GM12892 (cell line): ENCODE measurements around the gene PAX2.

Experiments used
- DNase-seq: peaks from one replicate; pipeline ENCODE4 v3.0.0; 2011; ENCODE audit not compliant: insufficient read length
- FAIRE-seq: peaks from 2 replicates; lab custom pipeline; 2011; peaks lifted over from hg19 to GRCh38; lab: Jason Lieb, UNC
- POLR2A ChIP-seq: IDR thresholded peaks from 2 replicates; pipeline ENCODE4 v1.6.1; 2011; ENCODE audit warnings: low read depth, low read length, control low read depth
- POLR2AphosphoS5 ChIP-seq: IDR thresholded peaks from 2 replicates; pipeline ENCODE4 v1.6.1; 2011; ENCODE audit warnings: low read depth, low read length, control low read depth
- TAF1 ChIP-seq: IDR thresholded peaks from 2 replicates; pipeline ENCODE4 v1.6.1; 2011; ENCODE audit warnings: low read depth, mild to moderate bottlenecking, control low read depth, low read length, borderline replicate concordance

The PAX2 gene

DNA sequence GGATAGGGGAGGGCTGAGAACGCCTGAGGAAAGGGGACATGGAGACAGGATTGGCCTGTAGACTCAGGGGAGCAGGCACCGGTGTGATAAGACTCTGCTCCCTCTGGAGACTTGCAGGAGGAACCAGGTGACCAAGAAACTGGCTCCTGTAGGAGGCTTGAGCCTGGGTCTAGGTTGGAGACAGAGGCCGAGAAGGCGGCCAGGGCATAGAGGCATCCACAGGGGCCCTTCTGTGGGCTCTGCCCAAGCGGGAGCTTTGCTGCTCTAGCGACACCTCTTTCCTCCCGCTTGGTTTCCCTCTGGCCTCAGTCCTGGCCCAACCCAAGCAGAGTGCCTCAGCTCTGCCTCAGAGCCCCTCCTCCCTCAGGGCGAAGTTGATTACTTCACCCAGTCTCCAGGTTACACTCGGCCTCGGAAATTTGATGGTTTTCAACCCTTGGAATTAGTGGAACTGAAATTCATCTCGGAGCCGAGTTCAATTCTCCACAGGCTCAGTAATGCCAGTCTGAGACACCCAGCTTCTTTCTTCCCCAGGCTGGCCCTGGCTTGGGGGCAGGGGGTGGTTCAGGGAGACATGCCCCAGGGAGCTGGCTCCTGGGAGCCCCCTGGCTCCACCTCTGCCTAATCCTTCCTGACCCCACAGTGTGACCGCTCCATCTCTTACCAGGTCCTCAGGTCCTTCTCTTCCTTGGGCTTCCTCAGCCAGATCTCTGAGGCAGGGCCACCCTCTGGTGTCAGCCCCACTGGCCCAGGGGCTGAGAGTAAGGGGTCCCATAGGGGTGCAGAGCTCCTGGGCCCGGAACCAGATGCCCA is 60.4 kb downstream of the PAX2 start:
- TF ChIP-seq TAF1 (no peak), POLR2A (no peak), POLR2AphosphoS5 (no peak)
- FAIRE-seq (no peak), DNase-seq (no peak)

DNA sequence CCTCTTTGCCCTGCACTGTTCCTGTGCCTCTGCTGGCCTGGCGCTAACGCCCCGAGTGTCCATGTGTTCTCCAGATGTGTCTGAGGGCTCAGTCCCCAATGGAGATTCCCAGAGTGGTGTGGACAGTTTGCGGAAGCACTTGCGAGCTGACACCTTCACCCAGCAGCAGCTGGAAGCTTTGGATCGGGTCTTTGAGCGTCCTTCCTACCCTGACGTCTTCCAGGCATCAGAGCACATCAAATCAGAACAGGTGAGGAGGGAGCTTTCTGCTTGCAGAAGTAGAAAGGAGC is 60.9 kb downstream of the PAX2 start:
- no peak for FAIRE-seq
- DNase-seq = no peak
- no peak for TF ChIP-seq TAF1
- TF ChIP-seq POLR2AphosphoS5 = no peak
- TF ChIP-seq POLR2A = no peak

DNA sequence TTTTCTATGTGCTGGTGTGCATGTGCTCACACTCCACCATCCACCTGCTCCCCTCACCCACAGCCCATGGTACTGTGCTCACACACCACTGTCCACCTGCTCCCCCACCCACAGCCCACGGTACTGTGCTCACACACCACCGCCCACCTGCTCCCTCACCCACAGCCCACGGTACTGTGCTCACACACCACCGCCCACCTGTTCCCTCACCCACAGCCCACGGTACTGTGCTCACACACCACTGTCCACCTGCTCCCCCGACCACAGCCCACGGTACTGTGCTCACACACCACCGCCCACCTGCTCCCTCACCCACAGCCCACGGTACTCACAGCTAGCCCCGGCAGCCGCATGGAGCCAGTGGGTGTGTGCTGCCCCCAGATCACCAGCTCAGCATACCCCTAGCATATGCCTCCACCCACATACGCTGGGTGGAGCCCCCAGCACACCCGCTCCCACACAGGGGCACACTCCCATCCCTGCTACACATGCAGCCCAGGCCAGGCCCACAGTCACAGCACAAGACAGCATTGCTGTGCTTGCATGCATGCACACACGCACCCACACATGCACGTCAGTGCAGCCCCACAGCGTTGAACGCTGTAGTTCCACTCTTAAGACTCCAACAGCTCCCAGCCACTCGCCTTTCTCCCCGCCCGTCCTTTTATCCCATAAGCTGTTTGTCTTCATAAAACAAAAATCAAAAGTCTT is 62.0 kb downstream of the PAX2 start:
- TF ChIP-seq TAF1 (no peak), POLR2A (no peak), POLR2AphosphoS5 (no peak)
- no peak for DNase-seq
- FAIRE-seq = no peak

DNA sequence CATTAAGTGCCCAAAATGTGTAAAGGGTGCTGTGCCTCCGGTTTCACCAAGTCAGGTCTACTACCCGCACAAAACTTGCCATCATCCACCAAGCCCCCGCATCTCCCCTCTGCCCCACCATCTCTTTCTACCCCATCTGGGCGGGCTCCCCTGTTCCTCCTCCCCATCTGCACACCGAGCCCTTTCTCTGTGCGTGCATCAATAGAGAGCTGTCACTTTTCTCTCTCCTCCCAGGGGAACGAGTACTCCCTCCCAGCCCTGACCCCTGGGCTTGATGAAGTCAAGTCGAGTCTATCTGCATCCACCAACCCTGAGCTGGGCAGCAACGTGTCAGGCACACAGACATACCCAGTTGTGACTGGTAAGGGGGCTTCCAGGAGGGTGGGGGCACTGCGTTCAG is 63.5 kb downstream of the PAX2 start:
- TF ChIP-seq POLR2AphosphoS5 (no peak), TAF1 (no peak), POLR2A (no peak)
- DNase-seq (no peak), FAIRE-seq (no peak)

DNA sequence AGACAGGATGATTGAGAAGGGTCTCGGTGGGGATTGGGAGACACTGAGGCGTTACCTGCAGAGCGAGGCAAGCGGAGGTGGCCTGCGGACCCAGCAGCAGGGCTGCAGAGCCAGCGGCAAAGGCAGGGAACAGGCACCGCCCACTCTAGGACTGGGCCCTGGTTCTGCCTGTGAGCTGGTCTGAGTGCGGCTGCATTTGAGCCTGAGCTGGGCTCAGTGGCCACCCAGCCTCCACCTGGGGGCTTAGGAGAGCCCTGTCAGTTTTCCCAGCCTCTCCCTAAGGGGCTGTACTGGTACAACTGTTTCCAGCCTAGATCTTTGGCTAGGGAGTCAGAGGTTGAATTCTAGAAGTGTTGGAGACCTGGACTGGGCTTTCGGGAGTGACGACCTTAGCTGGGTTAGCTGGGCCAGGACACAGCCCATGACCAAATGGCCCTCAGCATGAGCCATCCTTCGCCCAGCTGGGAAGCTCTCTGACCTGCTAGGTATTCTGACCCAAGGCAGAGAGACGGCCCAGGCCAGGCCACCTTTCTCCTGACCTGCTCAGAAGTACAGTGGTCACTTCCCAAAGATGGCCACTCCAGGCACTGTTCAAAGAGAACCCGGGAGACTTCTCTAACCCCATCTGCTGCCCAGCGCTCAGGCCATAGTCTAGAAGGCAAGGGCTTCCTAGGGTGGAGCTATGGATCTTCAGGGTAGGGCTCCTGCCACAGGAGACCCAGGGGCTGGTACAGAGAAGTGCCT is 64.9 kb downstream of the PAX2 start:
- FAIRE-seq (no peak), DNase-seq (no peak)
- TF ChIP-seq POLR2A (no peak), TAF1 (no peak), POLR2AphosphoS5 (no peak)

DNA sequence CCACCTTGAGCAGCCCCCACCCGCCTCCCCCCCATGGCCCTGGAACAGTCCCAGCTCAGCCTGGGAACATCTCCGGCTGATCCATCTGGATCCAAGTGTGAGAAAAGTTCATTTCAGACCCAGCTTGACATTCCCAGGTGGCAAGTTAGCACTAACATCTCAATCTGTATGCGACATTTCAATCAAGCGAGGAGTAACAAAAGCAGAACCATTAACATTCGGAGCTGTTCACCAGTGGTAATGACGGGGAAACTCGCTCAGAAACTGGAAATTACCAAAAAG is 65.4 kb downstream of the PAX2 start:
- no peak for DNase-seq
- no peak for FAIRE-seq
- TF ChIP-seq POLR2AphosphoS5 = no peak
- TF ChIP-seq TAF1 = no peak
- TF ChIP-seq POLR2A = no peak

DNA sequence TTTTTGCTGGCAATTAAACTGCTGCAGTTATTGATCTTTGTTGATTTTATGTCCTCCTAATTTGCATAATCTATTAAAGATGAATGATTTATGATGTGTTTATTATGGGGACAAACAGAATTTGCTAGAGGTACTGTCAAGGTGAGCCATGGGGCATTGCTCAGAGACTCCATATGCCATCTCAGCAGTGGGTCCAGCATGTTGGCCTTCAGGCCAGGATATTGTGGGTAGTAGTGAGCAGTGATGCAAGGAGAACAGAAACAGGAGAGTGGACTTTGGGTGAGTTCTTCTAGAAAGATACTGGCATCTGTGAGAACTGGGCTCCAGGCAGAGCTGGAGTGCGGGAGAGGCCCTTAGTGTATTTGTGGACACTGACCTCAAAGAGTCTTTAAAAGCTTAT is 65.9 kb downstream of the PAX2 start:
- no peak for DNase-seq
- FAIRE-seq = no peak
- no peak for TF ChIP-seq POLR2AphosphoS5
- no peak for TF ChIP-seq POLR2A
- TF ChIP-seq TAF1 = no peak

DNA sequence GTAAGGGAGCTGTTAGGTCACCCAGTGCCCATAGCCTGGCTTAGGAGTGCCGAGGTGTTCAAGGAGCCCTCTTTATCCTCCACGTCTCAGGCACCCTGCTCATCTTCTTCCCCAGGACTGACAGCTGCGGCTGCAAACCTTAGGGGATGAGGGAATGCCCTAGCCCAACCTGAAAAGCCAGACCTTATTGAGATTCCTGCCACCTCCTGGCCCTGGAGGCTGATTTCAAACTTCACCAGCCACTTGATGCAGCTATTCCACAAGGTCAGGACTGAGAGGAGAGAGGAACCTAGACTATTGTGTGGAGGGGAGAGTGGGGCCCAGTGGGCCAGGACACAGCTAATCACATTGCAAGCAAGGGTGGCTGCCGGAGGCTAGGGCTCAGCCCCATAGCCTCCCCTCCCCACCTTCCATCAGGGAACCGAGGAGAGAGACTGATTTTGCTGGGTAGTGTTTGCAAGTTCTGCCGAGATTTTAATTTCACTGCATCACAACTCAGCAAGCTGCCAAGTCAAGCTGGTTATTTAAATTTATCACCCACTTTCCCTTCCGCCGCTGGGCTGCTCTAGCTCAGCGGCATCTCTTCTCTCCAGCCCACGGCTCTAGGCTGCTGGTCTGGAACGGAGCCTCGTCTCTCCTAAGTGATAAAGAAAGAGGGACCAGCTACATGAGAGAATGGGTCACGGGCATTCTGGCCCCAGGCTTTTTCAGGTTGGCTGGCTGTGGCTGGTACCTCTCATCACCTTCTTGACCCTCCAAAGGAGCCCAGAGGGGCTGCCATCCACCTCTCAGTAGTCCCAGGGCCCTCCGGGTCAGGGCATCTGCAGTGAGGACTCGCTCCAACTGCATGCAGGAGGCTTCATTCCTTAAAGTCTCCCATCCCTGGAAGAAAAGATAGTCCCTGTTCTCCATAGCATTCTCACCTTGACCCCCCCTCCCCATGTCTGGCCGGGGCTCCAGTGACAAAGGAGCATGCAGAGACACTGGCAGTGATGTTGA is 66.7 kb downstream of the PAX2 start:
- FAIRE-seq (no peak), DNase-seq (no peak)
- no peak for TF ChIP-seq TAF1
- TF ChIP-seq POLR2A = no peak
- TF ChIP-seq POLR2AphosphoS5 = no peak

DNA sequence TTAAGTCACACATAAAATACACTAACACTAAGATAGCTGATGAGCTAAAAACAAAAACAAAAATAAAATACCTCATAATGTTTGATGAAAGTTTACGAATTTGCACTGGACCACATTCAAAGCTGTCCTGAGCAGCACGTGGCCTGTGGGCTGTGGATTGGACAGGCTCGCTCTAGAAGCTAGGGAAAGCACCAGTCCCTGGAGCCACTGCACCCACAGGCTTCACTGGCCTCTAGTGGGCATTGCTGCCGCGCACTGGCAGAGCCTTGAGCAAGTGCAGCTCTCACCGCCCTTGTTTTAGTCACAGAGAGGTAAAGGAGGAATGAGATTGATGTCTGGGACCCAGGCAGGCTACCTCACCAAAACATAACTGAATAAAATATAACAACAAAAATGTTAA is 67.6 kb downstream of the PAX2 start:
- DNase-seq (no peak), FAIRE-seq (no peak)
- TF ChIP-seq TAF1 (no peak), POLR2AphosphoS5 (no peak), POLR2A (no peak)

DNA sequence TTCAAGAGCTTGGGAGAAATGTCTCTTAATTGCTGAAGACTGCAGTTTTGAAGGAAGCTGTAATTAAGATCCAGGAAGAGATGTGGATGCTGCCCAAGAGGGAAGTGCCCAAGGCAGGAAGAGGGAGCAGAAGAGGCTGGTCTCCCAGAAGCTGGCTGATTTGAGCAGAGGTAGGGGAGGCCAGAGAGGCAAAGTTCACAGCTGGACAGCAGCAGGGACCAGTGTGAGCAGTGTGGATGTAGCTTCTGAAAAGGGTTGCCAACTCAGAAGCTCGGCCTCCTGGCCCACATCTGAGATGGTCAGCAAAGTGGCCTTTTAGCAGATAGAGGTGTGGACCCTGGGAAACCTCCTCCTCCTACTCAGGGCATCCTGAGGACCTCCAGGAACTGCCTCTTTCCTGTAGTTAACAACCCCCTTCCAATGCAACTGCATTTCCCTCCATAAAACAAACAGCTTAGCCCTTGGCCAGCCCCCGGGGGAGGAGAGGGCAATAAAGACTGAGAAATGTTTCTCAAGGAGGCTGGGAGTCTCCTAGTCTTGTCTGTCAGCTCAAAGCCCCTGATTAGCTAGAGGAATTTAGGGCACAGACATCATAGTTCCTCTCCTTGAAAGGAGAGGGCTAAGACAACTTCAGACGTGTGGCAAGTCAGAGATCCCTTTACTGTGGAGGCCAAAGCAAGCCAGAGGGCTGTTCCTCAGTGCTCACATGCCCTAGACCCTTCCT is 69.5 kb downstream of the PAX2 start:
- no peak for FAIRE-seq

DNA sequence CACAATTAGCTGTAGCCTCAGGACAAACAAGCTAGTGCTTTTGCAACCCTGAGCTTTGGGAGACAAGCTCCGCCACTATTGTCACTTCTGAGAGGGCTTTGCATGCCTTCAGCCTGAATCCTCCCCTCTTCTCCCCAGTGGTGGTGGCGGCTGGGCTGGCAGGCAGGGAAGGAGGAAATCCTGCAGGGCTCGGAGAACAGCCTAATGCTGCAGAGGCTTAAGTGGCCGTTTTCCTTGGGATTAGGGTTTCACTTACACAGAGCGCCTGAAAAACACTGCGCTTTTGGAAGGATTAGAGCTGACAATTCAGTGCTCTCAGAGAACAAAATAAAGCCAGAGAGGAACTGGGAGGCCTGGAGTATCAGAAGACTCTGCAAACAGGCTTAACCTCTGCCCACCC is 71.3 kb downstream of the PAX2 start:
- FAIRE-seq = no peak
- no peak for DNase-seq
- TF ChIP-seq POLR2AphosphoS5 (no peak), TAF1 (no peak), POLR2A (no peak)

More for the DNA sequence above, 69.5 kb downstream of the PAX2 start:
- TF ChIP-seq POLR2A (no peak), POLR2AphosphoS5 (no peak), TAF1 (no peak)
- no peak for DNase-seq
